Activated CD4-positive, alpha-beta T cell treated with anti-CD3 and anti-CD28 coated beads for 24 hours (primary cell): Measurements from ENCODE around the gene CHTOP.
A peak's percentile ranks its signal among the peaks of the same experiment; 100 is the strongest.

ENCODE experiments used
- DNase-seq, 2 donors: peaks; one replicate each; pipeline ENCODE4 v3.0.0-alpha.2; 2020; ENCODE audit warnings: low read depth in 2 of 2

Gene CHTOP

GRCh38 chr1:153612755-153613331 is 21.0 kb upstream of the CHTOP start, which contains the start of gene S100A16:
TSS of gene S100A16 (minus strand) at chr1:153613137. CDS start at chr1:153608151, 4,986 bp downstream.
- DNase-seq: no peak

DNA sequence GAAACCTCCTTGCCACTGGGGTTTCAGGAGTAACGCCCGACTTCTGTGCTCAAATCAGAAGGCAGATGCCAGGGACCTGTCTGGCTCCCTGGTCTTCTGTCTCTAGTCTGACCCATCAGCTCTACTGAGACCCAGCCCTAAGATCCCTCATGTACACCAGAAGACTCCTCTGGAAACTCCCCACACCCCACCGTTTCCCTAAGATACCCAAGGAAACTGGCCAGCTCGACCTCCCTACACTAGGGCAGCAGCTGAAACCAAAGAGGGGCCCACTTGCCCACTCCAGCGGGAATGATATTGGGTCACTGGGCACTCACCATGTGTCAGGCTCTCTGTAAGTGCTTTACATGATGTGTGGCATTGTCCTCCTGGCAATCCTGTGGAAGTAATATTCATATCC is 20.5 kb upstream of the CHTOP start:
- DNase-seq: no peak

DNA sequence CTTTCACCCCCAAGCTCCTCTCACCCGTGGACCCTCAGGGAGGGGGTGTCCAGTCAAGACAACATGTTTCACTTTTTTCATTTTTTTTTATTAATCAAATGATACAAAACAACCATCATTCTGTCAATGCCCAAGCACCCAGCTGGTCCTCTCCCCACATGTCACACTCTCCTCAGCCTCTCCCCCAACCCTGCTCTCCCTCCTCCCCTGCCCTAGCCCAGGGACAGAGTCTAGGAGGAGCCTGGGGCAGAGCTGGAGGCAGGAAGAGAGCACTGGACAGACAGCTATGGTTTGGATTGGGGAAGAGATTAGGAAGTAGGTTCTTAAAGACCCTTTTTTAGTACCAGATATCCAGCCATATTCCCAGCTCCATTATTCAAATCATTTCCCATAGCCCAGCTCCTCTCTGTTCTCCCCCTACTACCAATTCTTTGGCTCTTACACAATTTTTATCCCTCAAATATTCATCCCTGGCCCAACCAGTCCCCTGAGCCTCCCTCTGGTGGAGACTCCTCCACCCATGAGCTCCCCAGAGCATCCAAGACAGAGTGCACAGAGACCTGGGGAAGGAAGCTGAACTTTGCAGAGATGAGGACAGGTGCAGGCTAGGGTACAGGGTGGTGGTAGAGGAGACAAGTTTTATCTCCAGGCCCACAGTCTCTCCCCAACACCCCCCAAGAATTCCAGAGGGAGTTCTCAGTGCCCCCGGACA is 19.5 kb upstream of the CHTOP start:
- DNase-seq: no peak

DNA sequence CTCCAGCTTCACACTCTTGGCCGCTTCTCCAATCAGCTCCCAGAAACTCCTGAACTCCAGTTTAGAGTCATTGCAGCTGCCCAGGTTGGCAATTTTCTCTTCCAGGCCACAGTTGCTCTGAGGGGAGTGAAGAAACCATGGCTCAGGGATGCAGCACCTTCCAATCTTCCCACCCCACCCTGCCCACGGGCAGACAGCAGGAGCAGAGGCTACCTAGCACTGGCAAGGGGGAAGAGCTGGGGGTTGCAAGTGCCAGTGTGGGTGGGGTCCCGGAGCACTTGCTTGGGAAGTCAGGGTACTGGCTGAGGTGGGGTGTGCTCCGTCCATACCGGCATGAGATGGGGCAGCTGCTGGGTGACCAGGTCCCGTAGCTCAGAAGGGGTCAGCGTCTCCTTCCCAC is 19.0 kb upstream of the CHTOP start:
- DNase-seq: no peak

DNA sequence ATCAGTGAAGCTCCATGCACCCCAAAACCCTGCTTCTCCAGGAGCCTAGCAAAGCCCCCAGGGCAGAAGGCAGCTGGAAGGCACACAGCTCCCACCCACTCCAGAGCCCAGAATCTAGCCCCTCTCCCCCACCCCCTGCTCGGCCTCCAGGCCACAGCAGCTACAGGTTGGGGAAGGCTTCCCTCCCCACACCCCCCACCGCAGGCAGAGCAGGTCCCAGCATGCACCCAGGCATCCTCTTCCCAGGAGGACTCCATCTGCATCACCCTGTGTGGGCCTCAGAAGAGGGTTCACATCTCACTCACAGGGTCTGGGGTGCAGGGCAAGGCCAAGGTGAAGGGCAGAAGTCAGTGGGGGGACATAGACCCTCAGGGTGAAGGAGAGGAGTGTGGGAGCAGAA is 18.5 kb upstream of the CHTOP start:
- DNase-seq: no peak

GRCh38 chr1:153616144-153616916 is 17.5 kb upstream of the CHTOP start, which contains the start of gene S100A14:
TSS of gene S100A14 (minus strand) at chr1:153616325. CDS start at chr1:153615858, 467 bp downstream.
- DNase-seq: no peak

DNA sequence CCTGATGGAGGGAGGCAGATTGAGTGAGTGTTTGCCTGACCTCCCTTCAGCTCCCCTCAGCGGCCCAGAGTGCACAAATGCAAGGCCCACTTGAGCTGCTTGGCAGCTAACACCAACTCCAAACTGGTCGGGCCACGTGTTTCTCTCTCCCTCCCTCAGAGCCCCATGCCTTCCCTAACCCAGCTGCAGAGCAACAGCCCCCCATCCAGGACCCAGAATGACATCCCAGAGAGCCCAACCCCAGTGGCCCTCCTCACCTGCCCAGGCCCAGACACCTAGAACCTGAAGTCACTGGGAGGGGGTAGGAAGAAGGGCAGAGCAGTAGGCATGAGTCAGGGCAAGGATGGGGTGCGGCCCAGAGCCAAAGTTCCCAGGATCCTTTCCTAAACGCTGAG is 17.0 kb upstream of the CHTOP start:
- DNase-seq: no peak

DNA sequence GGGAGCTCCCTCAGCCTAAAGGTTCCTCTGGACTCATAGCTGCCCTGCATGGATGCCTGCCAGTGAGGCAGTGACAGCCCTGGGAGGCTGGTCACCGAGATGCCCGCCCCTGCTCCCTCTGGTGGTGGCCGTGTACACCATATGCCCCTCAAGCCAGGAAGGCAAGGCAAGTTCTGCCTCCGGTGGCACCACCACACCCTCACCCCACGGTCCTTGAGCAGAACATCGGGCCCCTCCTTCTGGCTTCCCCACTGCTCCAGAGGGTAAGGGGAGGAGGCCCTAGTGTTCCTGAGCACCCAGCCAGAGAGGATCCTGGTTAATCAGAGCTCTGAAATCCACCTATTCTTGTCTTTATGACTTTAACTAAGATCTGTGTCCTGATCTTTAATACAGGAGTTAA is 16.2 kb upstream of the CHTOP start:
- peak in 1 of 2 donors; percentile 70 for DNase-seq

GRCh38 chr1:153619171-153619570 is 14.7 kb upstream of the CHTOP start:
- no peak for DNase-seq

GRCh38 chr1:153623101-153623500 is 10.8 kb upstream of the CHTOP start:
- no peak for DNase-seq

DNA sequence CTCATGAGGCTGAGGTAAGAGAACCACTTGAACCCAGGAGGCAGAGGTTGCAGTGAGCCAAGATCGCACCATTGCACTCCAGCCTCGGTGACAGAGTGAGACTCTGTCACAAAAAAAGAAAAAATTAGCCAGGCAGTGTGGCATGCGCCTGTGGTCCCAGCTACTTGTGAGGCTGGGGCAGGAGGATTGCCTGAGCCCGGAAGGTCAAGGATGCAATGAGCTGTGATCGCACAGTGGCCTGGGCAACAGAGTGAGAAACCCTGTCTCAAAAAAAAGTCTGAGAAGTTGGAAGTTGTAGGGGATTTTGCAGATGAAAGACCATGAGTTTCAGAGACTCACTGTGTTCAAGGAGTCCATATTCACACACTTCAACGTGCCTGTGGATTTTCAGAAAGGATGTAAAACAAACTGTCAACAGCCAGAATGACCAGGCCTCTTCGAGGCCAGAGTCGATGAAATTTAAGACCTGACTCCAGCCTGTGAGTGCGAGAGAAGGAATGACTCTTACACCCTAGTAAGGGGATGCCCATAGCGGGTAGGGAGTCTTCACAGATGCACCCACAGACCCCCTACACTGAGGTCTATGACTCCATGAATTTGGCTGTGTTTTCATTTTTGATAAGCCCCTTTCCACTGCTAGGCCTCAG is 8.8 kb upstream of the CHTOP start:
- no peak for DNase-seq

GRCh38 chr1:153626477-153626903 is 7.4 kb upstream of the CHTOP start:
- DNase-seq: no peak

- DNase-seq: no peak
Observed at GRCh38 chr1:153626904-153627714, 6.8 kb upstream of the CHTOP start, which contains the start of gene S100A13. TSS of gene S100A13 (minus strand) at chr1:153627505. CDS start at chr1:153626472, 1,033 bp downstream.

DNA sequence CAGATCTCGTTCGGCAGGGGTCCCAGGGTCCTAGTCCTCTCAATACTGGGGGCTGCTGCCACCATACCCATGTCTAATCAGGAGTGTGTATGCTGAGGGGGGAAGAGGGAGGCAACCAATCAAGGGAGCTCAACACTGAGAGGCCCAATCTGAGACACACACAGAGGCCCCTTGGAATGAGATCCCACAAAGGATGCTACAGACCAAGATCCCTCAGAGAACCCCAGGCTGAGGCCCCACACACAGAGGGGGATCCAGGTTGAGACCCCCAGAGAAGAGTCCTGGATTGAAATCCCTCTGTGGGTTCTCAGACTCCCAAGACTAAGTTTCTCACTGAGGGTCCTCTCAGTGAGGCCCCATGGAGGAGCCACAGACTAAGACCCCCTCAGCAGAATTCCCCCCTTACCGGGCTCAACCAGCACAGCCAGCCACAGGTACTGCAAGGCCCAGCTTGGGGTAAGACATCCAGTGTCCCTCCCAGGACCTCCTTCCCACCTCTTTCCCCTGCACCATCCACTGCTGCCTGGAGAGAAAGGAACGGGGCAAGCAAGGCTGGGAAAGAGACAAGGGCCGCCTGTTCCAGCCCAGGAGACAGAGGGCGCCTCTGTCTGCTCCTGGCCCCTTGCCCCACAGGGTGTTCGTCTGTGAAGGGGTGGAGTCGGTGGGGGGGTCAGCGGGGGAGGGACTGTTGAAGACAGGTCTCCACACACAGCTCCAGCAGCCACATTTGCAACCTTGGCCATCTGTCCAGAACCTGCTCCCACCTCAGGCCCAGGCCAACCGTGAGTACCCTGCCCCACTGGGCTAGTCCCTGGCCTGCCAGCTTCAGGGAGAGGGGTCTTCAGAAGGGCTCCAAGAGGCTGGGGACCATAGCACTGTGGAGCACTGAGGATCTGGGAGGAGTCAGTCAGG is 5.9 kb upstream of the CHTOP start, which contains the start of gene S100A1:
Gene S100A1 (plus strand): TSS at position 720 of the 912 bp plus-strand sequence. CDS start 2,088 bp downstream, outside the sequence.
- no peak for DNase-seq

- no peak for DNase-seq
Observed at GRCh38 chr1:153628638-153629342, 5.1 kb upstream of the CHTOP start.

GRCh38 chr1:153629343-153629665 is 4.6 kb upstream of the CHTOP start:
- no peak for DNase-seq

DNA sequence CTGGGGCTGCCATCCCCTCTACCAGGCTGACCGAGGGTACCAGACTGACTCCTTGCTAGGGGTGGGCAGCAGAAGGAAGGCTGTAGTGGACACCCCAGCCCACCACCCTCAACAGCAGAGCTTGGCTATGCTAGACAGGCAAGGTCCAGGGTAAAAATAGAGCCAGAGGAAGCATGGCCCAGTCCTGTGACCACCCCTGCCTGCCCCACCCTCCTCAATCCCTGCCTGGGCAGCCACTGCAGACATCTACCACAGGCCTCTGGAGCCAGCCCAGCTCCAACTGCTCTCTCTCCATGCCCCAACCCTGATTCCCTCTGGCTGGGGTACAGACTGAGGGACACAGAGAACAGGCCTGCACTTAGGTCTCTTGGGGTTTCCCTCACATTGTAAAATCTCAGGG is 3.9 kb upstream of the CHTOP start:
- DNase-seq: no peak

- no peak for DNase-seq
Observed at GRCh38 chr1:153630384-153630783, 3.5 kb upstream of the CHTOP start.
